HG03159 (cell line): ENCODE results near the gene MRPL10.

ENCODE experiments used
- ATAC-seq: cut with Tn5 transposase; IDR thresholded peaks from one replicate; pipeline ENCODE4 v1.9.1; 2021; ENCODE audit warnings: mild to moderate bottlenecking, moderate library complexity; ENCODE audit not compliant: unreplicated experiment

Gene MRPL10

DNA sequence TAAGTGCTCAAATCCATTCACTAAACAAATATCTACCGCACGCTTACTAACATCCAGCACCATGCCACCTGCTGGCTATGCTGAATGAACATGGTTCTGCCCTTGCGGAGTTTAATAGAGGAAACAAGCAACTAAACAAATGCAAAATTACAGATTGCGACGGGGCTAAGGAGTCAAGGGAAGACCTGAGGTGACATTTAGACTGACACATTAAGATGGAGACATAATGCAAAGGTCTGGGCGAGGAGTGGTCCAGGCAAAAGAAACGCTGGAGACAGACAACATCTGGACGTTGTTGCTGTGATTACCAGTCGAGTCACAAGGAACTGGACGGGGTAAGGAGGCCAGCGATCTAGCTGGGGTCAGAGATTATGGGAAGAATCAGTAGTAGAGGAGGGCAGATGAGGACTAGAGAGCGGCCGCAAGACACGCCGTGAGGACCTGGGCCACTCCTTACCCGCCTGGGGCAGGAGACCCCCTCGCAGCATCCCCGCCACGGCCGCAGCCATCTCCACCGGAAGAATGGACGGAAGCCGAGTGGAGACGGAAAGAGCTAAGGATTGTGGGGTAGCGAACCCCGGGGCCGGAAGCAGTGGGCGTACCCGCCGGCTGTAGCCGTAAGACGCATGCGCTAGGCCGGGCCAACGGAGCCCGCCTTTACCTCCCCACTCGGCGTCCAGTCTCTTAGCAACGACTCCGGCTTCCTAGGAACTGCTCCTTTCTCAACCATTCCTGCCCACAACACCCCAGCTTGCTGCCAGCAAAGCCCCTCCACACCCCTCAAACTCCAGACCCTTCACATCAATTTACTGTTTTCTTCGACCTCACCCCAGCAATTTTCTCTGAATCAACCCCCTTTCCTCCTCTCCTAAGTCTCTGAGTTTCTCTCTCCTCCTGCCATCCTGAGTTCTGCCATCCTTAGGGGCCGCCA lies at the start of gene MRPL10, which contains the start of gene LRRC46:
Gene MRPL10 (minus strand): TSS at position 539 of the 931 bp plus-strand sequence. CDS start 30 bp downstream, at position 509.
Gene LRRC46 (plus strand): TSS at position 668 of the 931 bp plus-strand sequence. CDS start 320 bp downstream, outside the sequence.
- ATAC-seq: peak; percentile 87

DNA sequence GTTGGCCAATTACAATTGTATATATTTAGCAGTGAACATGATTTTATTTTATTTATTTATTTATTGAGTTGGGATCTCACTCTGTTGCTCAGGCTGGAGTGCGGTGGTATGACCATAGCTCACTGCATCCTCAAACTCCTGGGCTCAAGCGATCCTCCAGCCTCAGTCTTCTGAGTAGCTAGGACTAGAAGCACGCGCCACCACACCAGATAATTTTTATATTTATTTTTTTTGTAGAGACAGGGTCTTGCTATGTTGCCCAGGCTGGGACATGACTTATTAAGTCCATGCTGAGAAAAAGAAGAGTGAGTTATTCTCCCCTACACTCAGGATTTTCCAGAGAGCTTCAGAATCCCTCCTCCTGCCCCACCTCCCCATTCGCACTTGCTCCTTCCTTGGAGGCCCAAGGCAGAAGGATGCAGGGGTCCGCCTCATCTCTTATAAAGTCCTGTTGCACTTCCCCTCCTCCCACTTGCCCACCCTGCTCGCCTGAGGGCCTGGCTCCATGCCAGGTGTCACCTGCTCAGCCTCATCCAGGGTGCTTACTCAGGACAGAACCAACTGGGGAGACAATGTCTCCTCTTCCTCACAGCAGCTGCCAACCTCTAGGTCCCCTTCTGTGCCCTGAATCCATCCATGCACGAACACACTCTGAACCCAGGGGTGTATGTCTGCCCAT lies 48.6 kb upstream of the MRPL10 start:
- ATAC-seq: no peak

DNA sequence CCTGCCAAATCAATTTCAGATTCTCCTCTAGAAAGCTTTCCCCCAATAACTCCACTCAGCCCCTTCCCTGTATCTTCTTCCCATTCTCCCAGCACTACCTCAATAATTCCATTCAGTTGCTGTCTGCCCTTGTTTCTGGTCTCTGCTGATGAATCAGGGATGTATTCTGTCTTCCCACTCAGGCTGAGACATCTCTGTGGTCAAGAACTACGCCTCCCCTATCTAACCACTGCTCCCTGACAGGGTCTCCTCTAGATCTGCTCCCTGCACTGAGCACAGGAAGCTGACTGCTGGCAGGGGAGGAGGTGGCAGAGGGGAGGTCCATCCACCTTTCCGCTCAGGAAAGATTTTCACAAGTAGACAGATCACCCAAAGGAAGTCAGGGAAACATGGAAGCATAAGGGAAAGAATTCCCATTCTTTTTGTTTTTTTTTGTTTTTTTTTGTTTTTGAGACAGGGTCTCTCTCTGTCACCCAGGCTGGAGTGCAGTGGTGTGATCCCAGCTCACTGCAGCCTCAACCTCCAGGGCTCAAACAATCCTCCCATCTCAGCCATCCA lies 47.8 kb upstream of the MRPL10 start:
- ATAC-seq: no peak

DNA sequence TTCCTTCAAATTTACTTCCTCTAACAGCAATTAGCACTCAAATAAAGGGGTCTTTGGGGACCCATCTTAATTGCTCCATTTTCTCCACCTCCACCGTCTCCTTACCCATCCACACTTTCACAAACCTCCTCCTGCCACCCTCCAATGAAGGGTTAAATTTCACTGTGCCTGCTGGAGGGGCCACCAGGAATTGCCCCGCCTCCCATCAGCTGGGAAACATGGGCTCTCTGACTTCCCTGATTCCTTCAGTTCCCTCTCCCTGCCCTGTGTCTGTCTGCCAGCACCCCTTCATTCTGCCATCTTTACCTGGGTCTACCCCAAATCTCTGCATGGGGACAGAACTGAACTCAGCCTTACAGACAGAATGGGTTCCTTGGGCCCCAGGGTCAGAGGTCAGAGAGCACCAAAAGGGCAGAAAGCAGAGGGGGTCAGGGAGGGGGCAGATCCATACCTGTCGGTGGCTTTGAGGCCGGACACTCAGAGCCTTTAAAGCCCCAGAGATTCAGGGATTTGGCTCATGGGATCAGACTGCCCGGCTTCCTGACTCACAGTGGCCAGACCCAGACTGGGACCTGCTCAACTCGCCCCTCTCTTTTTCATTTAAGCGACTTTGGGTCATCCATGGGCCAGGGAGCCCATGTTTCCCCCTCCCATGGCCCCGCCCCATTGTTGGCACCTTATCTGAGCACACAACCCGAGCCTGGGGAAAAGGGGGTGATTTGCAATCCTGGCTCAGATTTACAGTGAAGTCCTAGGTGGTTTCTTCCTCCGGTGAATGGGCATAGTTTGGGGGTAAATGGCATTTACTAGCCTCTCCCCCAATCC lies 47.1 kb upstream of the MRPL10 start:
- no peak for ATAC-seq

DNA sequence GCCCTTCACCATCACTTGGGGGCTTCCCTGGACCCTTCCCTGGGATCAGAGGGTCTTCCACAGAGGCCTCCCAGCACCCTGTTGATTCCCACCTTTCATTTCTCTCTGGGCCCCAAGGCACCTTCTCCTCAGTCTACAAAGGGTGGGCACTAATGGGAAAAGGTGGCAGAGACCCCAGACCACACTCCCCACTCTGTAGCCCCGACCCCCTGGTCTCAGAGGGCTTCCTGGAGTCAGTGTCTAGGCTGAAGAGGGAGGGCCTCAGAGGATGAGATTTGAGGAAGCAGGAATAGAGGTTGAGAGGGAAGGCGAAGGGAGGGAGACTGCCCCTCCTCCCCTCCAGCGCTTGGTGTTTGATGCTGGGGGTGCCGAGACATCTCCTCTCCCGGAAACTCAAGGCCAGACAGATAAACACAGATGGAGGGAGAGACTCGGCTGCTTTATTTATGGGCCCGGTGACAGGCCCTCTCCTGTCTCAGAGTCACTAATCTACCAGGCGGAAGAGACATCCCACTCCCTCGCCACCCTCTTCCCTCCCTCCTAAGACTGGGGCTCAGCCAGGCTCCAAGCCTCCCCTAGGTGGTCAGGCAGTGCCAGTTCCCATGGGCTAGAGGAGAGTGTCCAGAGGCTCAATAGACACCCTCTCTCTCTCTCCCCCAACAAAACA lies 46.2 kb upstream of the MRPL10 start:
- ATAC-seq: no peak

DNA sequence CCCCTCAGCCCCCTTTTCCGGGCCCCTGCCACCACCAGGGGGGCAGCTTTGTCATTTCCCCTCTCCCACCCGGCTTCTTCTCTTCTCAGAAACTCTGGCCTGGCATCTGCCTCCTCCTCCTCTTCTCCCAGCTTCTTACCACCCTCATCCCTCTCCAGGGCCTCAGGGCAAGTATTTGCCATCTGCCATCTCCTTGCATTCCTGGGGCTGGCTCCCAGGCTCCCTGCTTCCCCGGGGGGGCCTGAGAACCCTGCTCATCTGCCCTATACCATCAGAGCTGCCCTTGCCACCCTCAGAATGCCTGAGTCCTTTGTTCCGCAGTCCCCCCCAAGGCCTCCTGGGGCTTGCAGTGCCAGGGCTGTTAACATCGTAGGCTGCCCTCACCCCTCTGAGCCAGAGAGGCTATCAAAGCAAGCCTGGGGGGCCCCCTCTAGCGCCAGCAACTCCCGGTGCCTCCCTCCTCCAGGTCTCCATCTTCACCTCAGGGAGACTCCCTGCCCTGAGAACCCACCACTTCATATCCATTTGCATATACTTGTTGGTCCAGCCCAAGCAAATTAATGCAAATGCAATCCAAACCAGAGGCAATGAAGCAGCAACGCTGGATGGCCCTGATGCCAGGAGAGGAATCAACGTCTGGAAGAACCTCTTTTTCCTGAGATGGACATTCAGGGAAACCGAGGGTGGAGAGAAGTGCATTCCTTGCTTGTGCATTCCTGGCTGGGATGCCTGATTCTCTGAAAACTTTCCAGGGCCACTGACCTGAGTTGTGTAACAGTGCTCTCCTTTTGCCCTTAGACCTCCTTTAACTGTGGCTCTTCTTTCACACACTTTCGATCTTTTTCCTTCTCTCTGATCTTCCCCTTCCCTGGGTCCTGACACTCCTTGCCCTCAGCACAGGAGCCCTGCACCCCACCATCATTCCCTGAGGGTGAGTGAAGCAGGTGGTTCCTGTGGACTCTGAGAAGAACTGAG lies 44.0 kb upstream of the MRPL10 start:
- ATAC-seq: no peak

DNA sequence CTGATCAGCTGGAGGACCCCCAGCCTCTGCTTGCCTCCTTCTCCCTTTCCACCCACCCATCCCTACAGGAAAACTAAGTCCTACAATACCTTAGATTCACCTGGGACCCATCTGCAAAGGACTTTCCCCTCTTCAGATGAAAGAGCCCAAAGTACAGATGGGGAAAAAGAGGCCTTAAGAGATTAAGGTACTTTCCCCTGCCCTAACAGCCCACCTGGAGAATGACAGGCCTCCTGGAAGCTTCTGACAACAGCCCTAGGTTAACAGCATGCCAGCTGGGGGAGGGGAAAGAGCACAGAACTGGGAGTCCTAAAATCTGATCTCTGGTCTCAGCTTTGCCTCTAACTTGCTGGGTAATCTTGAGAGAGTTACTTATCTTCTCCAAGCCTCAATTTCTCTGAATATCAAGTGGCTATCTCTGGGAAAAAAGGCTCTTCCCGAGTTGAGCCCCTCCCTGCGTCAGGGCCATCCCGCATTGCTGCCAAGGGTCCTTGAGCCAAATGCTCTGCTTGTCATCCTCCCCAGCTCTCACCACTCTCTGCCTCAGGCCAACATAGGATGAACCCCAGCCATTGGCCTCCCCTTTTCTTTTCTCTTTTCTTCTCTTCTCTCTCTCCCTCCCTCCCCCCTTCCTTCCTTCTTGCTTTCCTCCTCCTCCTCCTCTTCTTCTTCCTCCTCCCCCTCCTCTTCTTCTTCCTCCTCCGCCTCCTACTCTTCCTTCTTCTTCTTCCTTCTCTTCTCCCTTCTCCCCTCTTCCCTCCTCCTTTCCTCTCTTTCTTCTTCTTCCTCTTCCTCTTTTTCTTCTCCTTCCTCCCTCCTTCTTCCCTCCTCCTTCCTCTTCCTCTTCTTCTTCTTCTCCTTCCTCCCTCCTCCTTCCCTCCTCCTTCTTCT lies 42.1 kb upstream of the MRPL10 start:
- ATAC-seq: no peak

DNA sequence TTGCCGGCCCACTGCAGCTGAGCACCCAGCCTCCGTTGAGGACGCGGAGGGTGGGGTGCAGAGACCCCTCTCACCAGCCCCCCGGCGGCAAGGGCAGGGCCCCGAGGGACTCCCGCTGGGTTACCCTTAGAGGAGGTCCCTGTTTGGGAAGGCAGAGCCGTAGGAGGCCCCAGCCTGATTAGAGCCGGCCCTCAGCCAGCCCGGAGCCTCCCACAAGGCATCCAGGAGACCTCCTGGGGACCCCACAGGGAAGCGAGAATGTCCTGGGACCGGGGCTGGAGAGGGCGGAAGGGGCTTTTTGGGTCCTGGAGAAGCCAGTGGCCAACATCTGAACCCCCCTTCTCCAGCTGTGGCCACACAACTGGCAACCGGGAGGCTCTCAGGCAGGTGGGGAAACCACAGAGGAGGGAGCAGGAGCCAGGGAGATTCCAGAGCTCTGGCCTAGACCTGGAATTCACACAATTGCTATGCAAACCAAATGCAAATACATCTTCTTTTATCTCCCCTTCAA lies 41.4 kb upstream of the MRPL10 start:
- ATAC-seq: no peak

DNA sequence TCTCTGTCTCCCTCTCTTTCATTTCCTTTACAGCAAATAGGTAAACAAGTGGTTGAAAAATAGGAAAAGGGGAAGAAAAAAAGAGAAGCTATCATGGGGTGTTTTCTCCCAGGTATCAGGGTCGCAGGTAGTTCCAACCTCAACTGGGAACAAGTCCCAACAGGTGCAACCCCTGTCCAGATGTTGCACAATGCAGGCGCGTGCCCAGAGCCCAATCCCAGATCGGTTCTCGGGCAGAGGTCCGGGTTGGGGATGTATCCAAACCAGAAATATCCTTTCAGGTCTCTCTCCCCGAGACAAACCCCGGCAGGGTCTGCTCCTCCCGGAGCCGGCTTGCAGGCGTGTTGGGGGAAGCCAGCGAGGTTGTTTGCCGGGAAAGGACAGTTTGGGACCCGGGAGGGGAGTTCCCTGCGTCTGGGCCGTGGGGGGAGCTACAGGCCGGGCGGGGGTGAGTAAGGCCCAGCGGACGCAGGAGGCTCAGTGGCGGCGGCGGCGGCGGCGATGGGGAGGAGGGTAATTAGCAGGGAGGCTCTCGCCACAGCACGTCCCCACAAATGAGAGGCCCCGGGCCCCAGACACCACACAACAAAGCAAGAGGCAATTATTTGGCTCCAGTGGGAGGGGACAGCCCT lies 40.8 kb upstream of the MRPL10 start:
- ATAC-seq: no peak

DNA sequence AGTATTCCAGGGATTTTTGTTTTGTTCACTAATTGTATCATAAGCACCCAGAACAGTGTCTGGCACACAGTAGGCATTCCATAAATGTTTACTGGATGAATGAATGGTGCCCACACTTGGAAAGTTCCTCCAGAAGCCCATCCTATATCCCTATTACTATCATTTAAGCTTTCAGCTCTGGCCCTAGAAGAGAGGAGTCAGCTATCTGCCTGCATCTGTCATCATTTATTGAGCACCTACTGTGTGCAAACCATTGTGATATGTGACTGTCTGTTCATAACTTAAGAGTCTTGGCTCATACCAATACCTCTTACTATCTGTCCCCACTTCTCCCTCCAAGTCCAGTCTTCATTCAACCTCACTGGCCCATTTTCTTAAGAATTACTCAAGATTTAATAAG lies 39.7 kb upstream of the MRPL10 start:
- no peak for ATAC-seq

DNA sequence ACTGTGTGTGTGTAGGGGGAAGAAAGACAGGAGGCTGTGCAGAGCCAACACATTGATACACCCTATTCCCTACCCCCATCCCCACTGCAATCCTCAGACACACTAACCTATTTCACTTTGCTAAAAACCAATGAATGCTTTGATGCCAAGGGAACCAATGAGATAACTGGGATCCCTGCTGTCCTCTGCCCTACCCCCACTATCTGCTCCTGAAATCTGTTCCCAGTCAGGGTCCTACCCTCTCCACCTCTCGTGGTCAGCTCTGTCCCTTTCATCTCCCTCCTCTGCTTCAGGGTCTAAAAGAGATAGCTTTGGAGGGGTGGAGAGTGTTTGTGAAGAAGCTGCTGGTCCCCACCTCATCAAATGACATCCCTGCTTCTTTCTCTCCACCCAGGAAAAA lies 38.7 kb upstream of the MRPL10 start:
- ATAC-seq: no peak

DNA sequence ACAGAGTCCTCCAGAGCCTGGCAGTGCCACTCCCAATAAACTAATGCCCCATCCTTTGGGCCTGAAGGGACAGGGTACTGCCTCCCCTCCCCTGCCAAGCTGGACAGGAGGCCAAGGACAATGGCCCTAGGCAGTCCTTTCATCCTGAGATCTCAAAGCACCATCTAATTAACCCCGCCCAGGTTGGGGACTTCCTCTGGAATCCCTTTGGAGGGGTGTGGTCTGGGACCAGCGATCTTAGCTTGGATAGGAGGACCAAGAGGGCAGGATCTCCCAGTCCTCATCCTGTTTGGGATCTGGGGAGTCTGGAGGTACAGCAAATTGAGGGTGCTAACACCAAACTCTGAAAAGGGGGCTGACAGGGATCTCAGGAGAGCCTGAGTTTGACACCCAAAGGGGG lies 37.8 kb upstream of the MRPL10 start:
- no peak for ATAC-seq

DNA sequence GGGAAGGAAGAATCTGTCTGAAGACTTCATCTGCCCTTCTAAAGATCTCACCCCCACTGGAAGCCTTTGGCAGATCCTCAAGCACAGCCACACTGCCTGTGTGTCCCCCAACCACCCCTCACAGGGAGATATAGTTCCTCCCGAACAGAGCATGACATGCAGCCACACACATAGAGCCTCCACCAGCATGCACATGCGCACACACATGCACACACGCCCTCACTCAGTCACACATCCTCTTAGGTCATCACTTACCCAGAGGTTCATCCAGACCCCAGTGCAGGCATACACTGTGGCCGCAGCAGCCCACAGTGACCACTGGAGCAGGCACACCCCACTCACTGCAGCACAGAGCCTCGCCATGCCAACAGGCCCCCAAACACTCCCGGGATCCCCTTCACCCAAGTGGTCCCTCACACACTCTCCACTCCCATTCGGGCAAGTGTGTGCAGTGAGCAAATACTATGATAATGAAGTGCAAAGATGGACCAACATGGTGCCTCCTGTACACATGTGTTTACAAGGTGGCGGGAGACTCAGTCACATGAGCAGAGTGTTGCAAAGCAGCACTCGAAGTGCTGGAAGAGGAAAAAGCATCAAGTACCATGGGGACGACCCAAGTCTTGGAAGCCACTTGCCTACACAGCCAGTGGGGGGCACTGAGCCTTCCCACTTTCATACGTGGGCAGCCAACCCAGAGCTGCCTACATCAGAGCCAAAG lies 36.6 kb upstream of the MRPL10 start:
- ATAC-seq: no peak

DNA sequence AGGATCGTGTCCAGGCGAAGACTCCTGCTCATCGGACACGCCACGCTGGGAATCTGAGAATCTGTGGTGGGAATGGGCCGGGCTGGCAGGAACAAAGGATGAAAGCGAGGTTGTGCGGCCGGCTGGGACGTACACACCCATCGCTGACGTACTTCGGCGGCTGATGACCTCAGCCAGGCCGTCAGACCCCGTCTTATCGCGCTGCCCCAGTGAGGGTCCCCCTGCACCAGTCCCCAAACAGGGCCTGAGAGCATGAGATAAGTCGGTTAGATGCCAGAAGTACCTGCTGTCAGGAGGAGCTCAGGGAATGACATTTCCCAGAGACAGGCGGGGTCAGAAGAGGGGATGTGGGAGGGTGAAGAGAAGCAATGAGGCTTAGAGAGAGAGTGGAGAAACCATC lies 35.6 kb upstream of the MRPL10 start:
- ATAC-seq: no peak

DNA sequence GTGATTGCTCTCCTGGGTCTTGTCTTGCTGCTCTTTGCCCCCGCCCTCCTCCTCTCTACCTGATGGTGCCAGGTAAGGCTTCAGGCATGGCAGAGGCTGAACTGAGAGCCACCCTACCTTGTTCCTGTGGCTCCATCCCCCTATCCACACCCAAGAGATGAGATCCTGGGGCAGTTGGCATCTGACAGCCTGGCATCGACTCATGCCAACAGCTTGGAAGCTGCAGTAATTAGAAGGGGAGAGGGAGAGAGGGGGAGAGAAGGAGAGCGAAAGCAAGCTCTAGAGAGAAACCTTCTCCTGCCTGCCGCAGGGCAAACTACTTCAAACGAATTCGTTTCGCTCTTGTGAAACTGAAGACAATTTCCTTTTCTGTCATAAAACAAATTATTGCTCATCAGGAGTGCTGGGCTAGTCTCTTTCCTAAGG lies 33.5 kb upstream of the MRPL10 start:
- ATAC-seq: no peak

DNA sequence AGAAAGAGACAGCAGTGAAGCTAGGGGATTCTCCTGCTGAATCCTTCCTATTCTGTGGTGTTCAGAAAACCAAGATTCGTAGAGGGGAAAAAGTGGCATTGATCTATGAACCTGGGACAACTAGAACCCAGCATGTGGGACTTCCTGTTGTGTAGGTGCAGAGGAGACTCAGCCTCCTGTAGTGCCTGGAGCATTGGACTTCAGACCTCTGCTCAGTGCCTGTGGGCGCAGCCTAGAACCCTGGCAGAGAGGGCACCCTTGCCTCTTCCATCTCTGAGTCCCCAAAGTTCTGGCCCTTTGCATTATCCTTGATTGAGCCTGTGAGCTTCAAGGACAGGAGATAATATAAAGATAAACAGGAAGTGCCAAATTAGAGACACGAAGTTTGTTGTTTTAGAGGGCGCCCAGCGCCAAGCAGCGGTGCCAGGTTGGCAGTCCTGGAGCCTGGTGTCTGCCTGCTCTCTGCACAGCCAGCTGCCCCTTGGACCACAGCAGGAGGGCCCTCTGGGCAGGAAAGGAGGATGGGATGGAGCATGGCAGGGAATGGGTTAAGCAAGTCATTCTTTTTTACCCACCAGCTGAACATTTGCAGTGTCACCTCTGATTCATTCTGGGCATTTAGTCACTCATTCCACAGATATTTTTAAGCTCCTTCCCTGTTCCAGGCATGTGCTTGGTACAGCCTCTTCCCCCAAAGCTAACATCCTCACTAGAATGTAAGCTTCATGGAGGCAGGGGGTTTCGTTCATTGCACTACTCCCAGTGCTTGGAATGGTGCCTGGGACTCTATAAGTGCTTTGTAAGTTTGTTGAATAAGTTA lies 31.5 kb upstream of the MRPL10 start:
- no peak for ATAC-seq
